CD4-positive, alpha-beta T cell treated with Interleukin-1 beta for 1 hour (primary cell): Measurements from ENCODE around the gene ACAA2.

Source experiments
- DNase-seq, 2 donors: peaks; one replicate each; pipeline ENCODE4 v3.0.0-alpha.2; 2020 to 2022

ACAA2 gene

DNA sequence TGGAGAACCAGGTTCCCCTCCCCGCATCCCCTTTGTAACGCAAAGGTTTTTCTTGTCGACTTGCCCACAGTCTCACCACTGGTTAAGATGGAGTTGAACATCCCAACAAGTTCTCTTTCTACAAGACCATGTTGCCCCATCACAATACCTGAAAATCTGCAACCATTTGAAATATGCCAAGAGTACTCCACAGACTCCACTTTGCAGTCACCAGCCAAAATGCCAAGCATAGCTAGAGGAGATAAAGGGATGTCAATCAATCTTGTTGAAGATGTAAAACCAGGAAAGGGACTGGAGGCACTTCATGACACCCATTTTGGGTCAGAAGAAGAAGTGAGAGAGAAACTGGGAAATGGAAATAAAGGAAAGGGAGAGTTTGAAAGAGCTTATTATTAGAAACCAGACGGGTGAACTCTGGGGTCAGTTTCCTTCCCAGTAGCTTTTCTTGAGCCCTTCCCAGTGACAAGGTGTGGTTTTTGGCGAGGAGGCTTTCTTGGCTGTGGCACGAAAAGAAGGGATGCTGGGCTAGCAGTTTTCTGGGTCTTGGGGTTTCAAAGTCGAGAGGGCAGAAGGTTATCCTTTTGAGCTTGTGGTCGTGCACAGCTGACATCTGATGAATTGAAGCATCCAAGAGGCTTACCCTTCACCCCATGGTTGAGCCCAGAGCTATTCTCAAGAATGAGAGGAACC lies 79.3 kb downstream of the ACAA2 start:
- no peak for DNase-seq

DNA sequence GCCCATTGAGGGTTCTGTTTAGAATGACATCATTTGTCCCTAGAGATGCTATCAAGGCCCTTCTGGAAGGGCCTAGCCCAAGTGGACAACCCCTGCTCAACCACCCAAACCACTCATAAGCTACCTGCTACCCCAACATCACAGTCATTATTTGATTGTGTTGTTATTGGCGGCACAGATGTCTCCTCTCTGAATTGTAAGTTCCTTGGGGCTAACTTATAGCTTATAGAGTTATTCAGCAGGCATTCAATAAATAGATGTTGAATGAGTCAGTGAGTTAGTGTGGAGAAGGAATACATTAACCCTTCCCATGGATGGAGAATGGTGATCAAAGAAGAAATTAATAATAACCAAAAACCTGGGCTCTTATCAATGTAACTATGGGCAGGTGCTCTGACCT lies 80.0 kb downstream of the ACAA2 start:
- no peak for DNase-seq
